ENCODE data around the gene ZNF581. TPM values are rescaled to one million over a fixed set of nuclear protein-coding genes. Genes with fewer than 3 reads are reported as not detected.
A peak's percentile ranks its signal among the peaks of the same experiment; 100 is the strongest.

The ZNF581 gene
- 10 to 100 TPM; 18.3 to 34.2 (median 24.9) TPM for total RNA-seq

- Histone ChIP-seq H3K27ac (peak within 1 kb of the TSS; percentile 38 to 90), H3K4me3 (peak within 1 kb of the TSS; percentile 81 to 99 (median 97)), H3K4me1 (replicated peaks in 1 of 2) (peaks cover 20 to 28% of the 10 kb centered on the region in 2 donors)
- in situ Hi-C loops (cut with MboI; ENCODE audit: low pct_unique_long_range_greater_than_20kb in 2 of 9, low sequenced_read_pairs in 9 of 9, unreplicated experiment in 9 of 9): loop anchor here in 3 of 9 experiments (25.0 kb wide), 1 partner anchor 506 kb away; the partner anchor contains the start of gene TNNT1 (in 3 of the 3)
- WGBS, 10 experiments: 0 to 12% (median 1%) methylated on average over 2 to 17 of the region's 56 CpGs; no CpG with 5 or more reads in 4 of the 10 experiments
- ATAC-seq (replicated peaks in 6 of 8): peak; percentile 10 to 44 (median 32)
These were observed at the start of gene ZNF581 for GRCh38 chr19:55643003-55643886. Gene ZNF581, plus strand, starts transcription at chr19:55643649. Its CDS starts 923 bp downstream, at chr19:55644572.

- Histone ChIP-seq H3K27ac (no peak overlapping the region), H3K4me1 (replicated peaks in 1 of 2) (peaks cover 7 to 12% of the 10 kb centered on the region in 2 donors), H3K4me3 (no peak overlapping the region)
- no peak for ATAC-seq (replicated peaks in 6 of 8)
- 42 to 100% (median 89%) methylated on average over 1 to 4 of the region's 4 CpGs; no CpG with 5 or more reads in 2 of the 10 experiments for WGBS, 10 experiments
- in situ Hi-C loops (cut with MboI; ENCODE audit: low pct_unique_long_range_greater_than_20kb in 2 of 9, low sequenced_read_pairs in 9 of 9, unreplicated experiment in 9 of 9): no loop called here
These were observed 48.4 kb upstream of the ZNF581 start for GRCh38 chr19:55594996-55595545.

GRCh38 chr19:55596304-55596703 is 47.1 kb upstream of the ZNF581 start:
- no peak for ATAC-seq (replicated peaks in 6 of 8)
- no peak overlapping the region for H3K4me3 ChIP-seq
- H3K4me1 ChIP-seq (replicated peaks in 1 of 2): peaks cover 9 to 10% of the 10 kb centered on the region in 2 donors
- H3K27ac ChIP-seq: no peak overlapping the region
- WGBS, 10 experiments: 93 to 100% (median 100%) methylated on average over 1 to 3 of the region's 3 CpGs; no CpG with 5 or more reads in 4 of the 10 experiments
- in situ Hi-C loops (cut with MboI; ENCODE audit: low pct_unique_long_range_greater_than_20kb in 2 of 9, low sequenced_read_pairs in 9 of 9, unreplicated experiment in 9 of 9): no loop called here

GRCh38 chr19:55597501-55597921 is 45.9 kb upstream of the ZNF581 start:
- WGBS, 10 experiments: 80 to 90% methylated on average over 1 to 2 of the region's 30 CpGs; no CpG with 5 or more reads in 8 of the 10 experiments
- peaks cover 7 to 10% of the 10 kb centered on the region in 2 donors for H3K4me1 ChIP-seq (replicated peaks in 1 of 2)
- in situ Hi-C loops (cut with MboI; ENCODE audit: low pct_unique_long_range_greater_than_20kb in 2 of 9, low sequenced_read_pairs in 9 of 9, unreplicated experiment in 9 of 9): no loop called here
- no peak overlapping the region for H3K4me3 ChIP-seq
- no peak for ATAC-seq (replicated peaks in 6 of 8)
- H3K27ac ChIP-seq: no peak overlapping the region

GRCh38 chr19:55598034-55598433 is 45.4 kb upstream of the ZNF581 start:
- ATAC-seq (replicated peaks in 6 of 8): no peak
- no peak overlapping the region for H3K27ac ChIP-seq
- in situ Hi-C loops (cut with MboI; ENCODE audit: low pct_unique_long_range_greater_than_20kb in 2 of 9, low sequenced_read_pairs in 9 of 9, unreplicated experiment in 9 of 9): no loop called here
- WGBS, 10 experiments: 62 to 94% (median 78%) methylated on average over 2 to 6 of the region's 9 CpGs; no CpG with 5 or more reads in 4 of the 10 experiments
- H3K4me3 ChIP-seq: no peak overlapping the region
- H3K4me1 ChIP-seq (replicated peaks in 1 of 2): peaks cover 7 to 10% of the 10 kb centered on the region in 2 donors

GRCh38 chr19:55598719-55599467 is 44.6 kb upstream of the ZNF581 start:
- Histone ChIP-seq H3K4me3 (peak overlapping the region; percentile 68 to 94 (median 90)), H3K4me1 (replicated peaks in 1 of 2) (peaks cover 7 to 10% of the 10 kb centered on the region in 2 donors), H3K27ac (peak overlapping the region; percentile 99 to 100)
- WGBS, 10 experiments: 0 to 100% (median 47%) methylated on average over 1 to 4 of the region's 26 CpGs; no CpG with 5 or more reads in 1 of the 10 experiments
- peak; percentile 60 to 75 (median 68) for ATAC-seq (replicated peaks in 6 of 8)
- in situ Hi-C loops (cut with MboI; ENCODE audit: low pct_unique_long_range_greater_than_20kb in 2 of 9, low sequenced_read_pairs in 9 of 9, unreplicated experiment in 9 of 9): no loop called here

GRCh38 chr19:55599468-55599841 is 44.0 kb upstream of the ZNF581 start, which contains the start of gene FIZ1:
Gene FIZ1, minus strand, starts transcription at chr19:55599517. Its CDS starts 1,652 bp downstream, at chr19:55597865.
- peak; percentile 75 to 83 (median 80) for ATAC-seq (replicated peaks in 6 of 8)
- WGBS, 10 experiments: 0% methylated on average over 1 to 2 of the region's 23 CpGs; no CpG with 5 or more reads in 8 of the 10 experiments
- peak within 1 kb of the TSS; percentile 99 to 100 for H3K27ac ChIP-seq
- in situ Hi-C loops (cut with MboI; ENCODE audit: low pct_unique_long_range_greater_than_20kb in 2 of 9, low sequenced_read_pairs in 9 of 9, unreplicated experiment in 9 of 9): no loop called here
- H3K4me3 ChIP-seq: peak within 1 kb of the TSS; percentile 68 to 94 (median 90)
- peaks cover 12 to 13% of the 10 kb centered on the region in 2 donors for H3K4me1 ChIP-seq (replicated peaks in 1 of 2)

GRCh38 chr19:55599842-55600661 is 43.4 kb upstream of the ZNF581 start, which contains the start of gene ZNF524:
Gene ZNF524, plus strand, starts transcription at chr19:55600288. Its CDS starts 1,825 bp downstream, at chr19:55602113.
- peaks cover 13% of the 10 kb centered on the region in 2 donors for H3K4me1 ChIP-seq (replicated peaks in 1 of 2)
- peak; percentile 28 to 68 (median 60) for ATAC-seq (replicated peaks in 6 of 8)
- WGBS, 10 experiments: 0 to 5% (median 0%) methylated on average over 2 to 8 of the region's 97 CpGs; no CpG with 5 or more reads in 6 of the 10 experiments
- H3K4me3 ChIP-seq: peak within 1 kb of the TSS; percentile 68 to 94 (median 90)
- H3K27ac ChIP-seq: peak within 1 kb of the TSS; percentile 99 to 100
- in situ Hi-C loops (cut with MboI; ENCODE audit: low pct_unique_long_range_greater_than_20kb in 2 of 9, low sequenced_read_pairs in 9 of 9, unreplicated experiment in 9 of 9): loop anchor here in 1 of 9 experiments (10.0 kb wide), 1 partner anchor 85 kb away; no protein-coding TSS in a partner anchor

- Histone ChIP-seq H3K27ac (peak overlapping the region; percentile 99 to 100), H3K4me3 (peak overlapping the region; percentile 68 to 94 (median 90)), H3K4me1 (replicated peaks in 1 of 2) (peaks cover 13% of the 10 kb centered on the region in 2 donors)
- WGBS, 10 experiments: 100% methylated on average over 1 of the region's 15 CpGs; no CpG with 5 or more reads in 9 of the 10 experiments
- in situ Hi-C loops (cut with MboI; ENCODE audit: low pct_unique_long_range_greater_than_20kb in 2 of 9, low sequenced_read_pairs in 9 of 9, unreplicated experiment in 9 of 9): loop anchor here in 1 of 9 experiments (10.0 kb wide), 1 partner anchor 86 kb away; no protein-coding TSS in a partner anchor
- ATAC-seq (replicated peaks in 6 of 8): no peak
These were observed 42.8 kb upstream of the ZNF581 start for GRCh38 chr19:55600662-55601028.

- 69 to 100% (median 95%) methylated on average over 1 to 3 of the region's 4 CpGs; no CpG with 5 or more reads in 4 of the 10 experiments for WGBS, 10 experiments
- peak overlapping the region; percentile 68 to 94 (median 90) for H3K4me3 ChIP-seq
- in situ Hi-C loops (cut with MboI; ENCODE audit: low pct_unique_long_range_greater_than_20kb in 2 of 9, low sequenced_read_pairs in 9 of 9, unreplicated experiment in 9 of 9): loop anchor here in 1 of 9 experiments (10.0 kb wide), 1 partner anchor 86 kb away; no protein-coding TSS in a partner anchor
These were observed 42.4 kb upstream of the ZNF581 start for GRCh38 chr19:55601084-55601483.

More at GRCh38 chr19:55601084-55601483, 42.4 kb upstream of the ZNF581 start:
- Histone ChIP-seq H3K27ac (peak overlapping the region in 1 of 2 donors; percentile 99), H3K4me1 (replicated peaks in 1 of 2) (peaks cover 13% of the 10 kb centered on the region in 2 donors)
- ATAC-seq (replicated peaks in 6 of 8): no peak

Data from motor neuron (in vitro differentiated cells).